CD4-positive, CD25-positive, alpha-beta regulatory T cell (primary cell): Measurements from ENCODE around the gene PDIK1L. TPM values are rescaled to one million over a fixed set of nuclear protein-coding genes. Genes with fewer than 3 reads are reported as not detected.

ENCODE experiments used
- ATAC-seq, 2 donors: fragments of 150-1000 bp; cut with Tn5 transposase; one replicate each; pipeline ENCODE4 v1.10.0; 2021; ENCODE audit warnings: low read depth in 2 of 2, moderate number of reproducible peaks in 2 of 2, moderate library complexity in 1 of 2
- DNase-seq, 3 donors: peaks; one replicate each; pipeline versions ENCODE4 v3.0.0 to v3.0.0-alpha.2; 2012 to 2022; ENCODE audit warnings: mixed read lengths in 1 of 3
- H3K27ac ChIP-seq: one replicate; pipeline ENCODE4 v1.7.0; 2013; ENCODE audit warnings: mild to moderate bottlenecking, low read length; ENCODE audit not compliant: insufficient read depth, poor library complexity, severe bottlenecking
- H3K27me3 ChIP-seq: one replicate; pipeline ENCODE4 v1.7.0; 2013; ENCODE audit warnings: low read length; ENCODE audit not compliant: control insufficient read depth, insufficient read depth
- H3K36me3 ChIP-seq: one replicate; pipeline ENCODE4 v1.7.0; 2013; ENCODE audit warnings: mild to moderate bottlenecking, low read length, moderate library complexity; ENCODE audit not compliant: control insufficient read depth, insufficient read depth
- H3K4me1 ChIP-seq: 2 replicates; pipeline ENCODE4 v1.7.0; 2013; ENCODE audit warnings: mild to moderate bottlenecking, low read length; ENCODE audit not compliant: insufficient read depth, control insufficient read depth, poor library complexity, severe bottlenecking
- H3K4me3 ChIP-seq: one replicate; pipeline ENCODE4 v1.7.0; 2013; ENCODE audit warnings: low read depth, mild to moderate bottlenecking, low read length, moderate library complexity
- H3K9me3 ChIP-seq, 2 experiments: 1 replicate in 1 of 2; 2 replicates in 1 of 2; pipeline ENCODE4 v1.7.0; 2013; ENCODE audit warnings: low read length in 2 of 2, mild to moderate bottlenecking in 1 of 2, moderate library complexity in 1 of 2; ENCODE audit not compliant: control insufficient read depth in 2 of 2
- H3K27ac Mint-ChIP-seq, 3 donors: one replicate each; pipeline ENCODE4 v1.8.0; 2020 to 2022; ENCODE audit warnings: mild to moderate bottlenecking in 3 of 3, mixed read lengths in 3 of 3, moderate library complexity in 2 of 3
- H3K27me3 Mint-ChIP-seq: one replicate; pipeline ENCODE4 v1.8.0; 2022; ENCODE audit warnings: mild to moderate bottlenecking, mixed read lengths
- H3K36me3 Mint-ChIP-seq: one replicate; pipeline ENCODE4 v1.8.0; 2020; ENCODE audit warnings: mixed read lengths
- H3K4me1 Mint-ChIP-seq, 4 donors: one replicate each; pipeline ENCODE4 v1.8.0; 2020 to 2022; ENCODE audit warnings: mixed read lengths in 4 of 4, mild to moderate bottlenecking in 1 of 4
- H3K4me3 Mint-ChIP-seq, 4 donors: one replicate each; pipeline ENCODE4 v1.8.0; 2020 to 2022; ENCODE audit warnings: mild to moderate bottlenecking in 4 of 4, mixed read lengths in 4 of 4, moderate library complexity in 3 of 4
- H3K9me3 Mint-ChIP-seq, 7 donors: one replicate each; pipeline ENCODE4 v1.8.0; 2020 to 2022; ENCODE audit warnings: mixed read lengths in 7 of 7, mild to moderate bottlenecking in 3 of 7, moderate library complexity in 2 of 7
- polyA plus RNA-seq, 4 donors: library from polyadenylated mRNA; unstranded; fragments of 300-500 nt; fragmentation: Illumina TruSeq; gene quantifications; one replicate each; pipeline ENCODE4 v1.2.3, GENCODE V29; 2021
- total RNA-seq: library from RNA; stranded (reverse); gene quantifications from one replicate; pipeline ENCODE4 v1.2.3, GENCODE V29; 2022

PDIK1L gene
- total and polyA plus RNA-seq, 5 donors from 2014 or later = 5.1 to 11.1 (median 7.0) TPM

DNA sequence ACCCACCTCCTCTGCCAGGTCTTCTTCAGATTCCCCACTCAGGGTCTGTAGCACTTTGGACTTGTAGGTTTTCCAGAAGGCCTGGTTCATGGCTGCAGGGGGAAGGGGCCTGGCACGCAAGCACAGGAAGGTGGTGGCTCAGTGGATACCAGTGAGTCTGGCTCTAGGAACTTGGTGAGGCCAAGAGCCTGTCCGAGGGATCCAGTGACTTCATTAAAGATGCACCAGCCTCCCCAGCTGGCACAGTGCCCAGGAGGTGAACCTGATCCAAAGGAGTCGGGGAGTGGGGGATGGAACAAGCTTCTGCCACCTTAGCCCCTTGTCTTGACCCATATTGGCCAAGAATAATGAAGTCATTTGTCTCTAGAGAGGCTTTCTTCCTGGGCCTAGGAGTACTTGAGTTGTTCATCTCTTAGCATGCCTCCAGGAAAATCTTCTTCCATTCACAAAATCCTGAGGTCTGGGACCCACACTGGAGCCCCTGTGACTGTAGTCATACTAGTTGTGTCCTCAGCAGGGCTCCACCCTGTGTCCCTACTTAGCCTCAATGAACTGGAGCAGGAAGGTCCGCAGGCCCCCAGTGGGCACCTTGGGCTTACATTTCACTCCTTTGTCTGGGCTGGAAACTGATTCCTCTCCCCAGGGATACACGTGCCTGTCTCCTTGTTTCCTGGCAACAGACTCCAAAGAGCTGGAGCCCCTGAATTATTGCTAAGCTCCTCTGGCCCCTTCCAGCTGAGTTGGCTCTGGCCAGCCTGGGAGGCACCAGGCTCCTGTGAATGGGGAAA lies 57.0 kb downstream of the PDIK1L start, which contains the start of gene C1orf232:
C1orf232 (minus strand) TSS at position 554 of the 788 bp plus-strand sequence; CDS start at position 90, 464 bp downstream.
- Mint-ChIP-seq H3K27me3 (peaks cover 3% of the 10 kb centered on the region), H3K4me1 (peaks cover 0 to 35% (median 9%) of the 10 kb centered on the region in 4 donors), H3K27ac (peak within 1 kb of the TSS; percentile 87 to 93 (median 89)), H3K9me3 (no peaks in the 10 kb centered on the region), H3K36me3 (no peaks in the 10 kb centered on the region), H3K4me3 (peak within 1 kb of the TSS; percentile 88 to 91 (median 89))
- ATAC-seq (no peak), DNase-seq (no peak)
- Histone ChIP-seq H3K4me3 (peak within 1 kb of the TSS; percentile 26), H3K9me3 (no peaks in the 10 kb centered on the region), H3K27me3 (peaks cover under 1% of the 10 kb centered on the region), H3K27ac (peak within 1 kb of the TSS; percentile 75), H3K4me1 (peaks cover 30% of the 10 kb centered on the region), H3K36me3 (no peaks in the 10 kb centered on the region)

DNA sequence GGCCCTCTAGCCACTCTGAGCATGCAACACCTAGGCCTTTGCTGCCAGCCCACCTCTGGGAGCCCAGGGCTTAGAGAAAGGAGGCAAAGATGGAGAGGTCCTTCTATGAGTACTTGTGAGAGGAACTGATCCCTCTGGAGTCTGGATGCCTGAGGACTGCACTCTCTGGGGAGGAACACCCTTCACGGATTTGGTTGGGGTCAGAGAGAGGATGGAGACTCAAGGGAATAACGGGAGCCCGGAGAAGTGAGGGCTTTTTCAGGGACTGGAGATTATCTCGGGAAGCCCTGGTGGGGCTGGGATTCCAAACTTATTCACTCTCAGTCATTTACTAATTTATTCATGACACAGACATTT lies 57.6 kb downstream of the PDIK1L start:
- Histone ChIP-seq H3K27ac (no peak overlapping the region), H3K9me3 (no peaks in the 10 kb centered on the region), H3K4me3 (no peak overlapping the region), H3K36me3 (no peaks in the 10 kb centered on the region), H3K27me3 (no peaks in the 10 kb centered on the region), H3K4me1 (peaks cover 25% of the 10 kb centered on the region)
- Mint-ChIP-seq H3K27me3 (no peaks in the 10 kb centered on the region), H3K4me3 (peak overlapping the region; percentile 88 to 91 (median 89)), H3K36me3 (no peaks in the 10 kb centered on the region), H3K4me1 (peaks cover 0 to 38% (median 9%) of the 10 kb centered on the region in 4 donors), H3K27ac (peak overlapping the region; percentile 87 to 93 (median 89)), H3K9me3 (no peaks in the 10 kb centered on the region)
- DNase-seq (no peak), ATAC-seq (no peak)

DNA sequence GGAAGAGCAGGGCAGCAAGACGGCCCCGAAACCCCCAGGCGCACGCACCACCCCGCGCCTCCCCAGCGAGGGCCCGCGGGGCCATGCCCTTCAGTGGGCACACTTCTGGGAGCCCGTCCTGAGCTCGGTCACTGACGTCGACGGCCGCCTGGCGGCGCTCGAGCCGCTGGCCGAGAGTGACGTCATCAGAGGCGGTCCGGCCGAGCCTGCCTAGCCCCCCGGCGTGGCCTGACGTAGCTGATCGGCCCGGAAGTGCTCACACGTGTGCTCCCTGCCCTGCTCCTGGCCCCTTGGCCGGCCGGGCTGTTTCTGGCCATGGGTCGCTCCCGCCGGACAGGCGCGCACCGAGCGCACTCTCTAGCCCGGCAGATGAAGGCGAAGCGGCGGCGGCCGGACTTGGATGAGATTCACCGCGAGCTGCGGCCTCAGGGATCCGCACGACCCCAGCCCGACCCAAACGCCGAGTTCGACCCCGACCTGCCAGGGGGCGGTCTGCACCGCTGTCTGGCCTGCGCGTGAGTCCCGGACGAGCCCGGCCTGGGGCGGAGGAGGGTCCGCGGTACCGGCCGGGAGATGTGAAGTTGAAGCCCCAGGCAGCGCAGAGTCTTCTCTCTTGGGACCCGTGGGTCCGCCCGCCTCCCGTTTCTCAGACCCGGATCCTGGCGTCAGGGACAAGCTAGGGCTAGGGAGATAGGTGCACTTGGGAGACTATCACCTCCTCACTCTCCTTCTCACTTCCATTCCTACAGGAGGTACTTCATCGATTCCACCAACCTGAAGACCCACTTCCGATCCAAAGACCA lies 58.2 kb downstream of the PDIK1L start, which contains the start of gene ZNF593:
ZNF593 (plus strand) TSS at position 240 of the 803 bp plus-strand sequence; CDS start at position 316, 76 bp downstream.
- Mint-ChIP-seq H3K9me3 (no peaks in the 10 kb centered on the region), H3K27me3 (no peaks in the 10 kb centered on the region), H3K4me3 (peak within 1 kb of the TSS; percentile 88 to 91 (median 89)), H3K36me3 (no peaks in the 10 kb centered on the region), H3K27ac (peak within 1 kb of the TSS; percentile 87 to 93 (median 89)), H3K4me1 (peaks cover 0 to 33% (median 10%) of the 10 kb centered on the region in 4 donors)
- DNase-seq = peak; percentile 76 to 90 (median 79)
- Histone ChIP-seq H3K27me3 (no peaks in the 10 kb centered on the region), H3K36me3 (no peaks in the 10 kb centered on the region), H3K9me3 (no peaks in the 10 kb centered on the region), H3K27ac (peak within 1 kb of the TSS; percentile 75), H3K4me1 (peaks cover 21% of the 10 kb centered on the region), H3K4me3 (peak within 1 kb of the TSS; percentile 82)
- peak; percentile 87 for ATAC-seq

DNA sequence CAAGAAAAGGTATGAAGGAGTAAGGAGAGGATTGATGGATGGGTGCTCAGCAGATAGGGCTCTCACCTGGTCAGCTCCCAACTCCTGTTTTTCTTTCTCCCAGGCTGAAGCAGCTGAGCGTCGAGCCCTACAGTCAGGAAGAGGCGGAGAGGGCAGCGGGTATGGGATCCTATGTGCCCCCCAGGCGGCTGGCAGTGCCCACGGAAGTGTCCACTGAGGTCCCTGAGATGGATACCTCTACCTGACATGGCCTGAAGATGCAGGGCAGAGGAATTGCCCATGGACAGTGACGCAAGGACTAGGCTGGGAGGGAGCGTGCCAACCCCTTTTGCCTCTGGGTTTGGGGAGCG lies 58.8 kb downstream of the PDIK1L start:
- Mint-ChIP-seq H3K4me3 (peak overlapping the region; percentile 88 to 91 (median 89)), H3K27ac (peak overlapping the region in 2 of 3 donors; percentile 87 to 93), H3K36me3 (no peaks in the 10 kb centered on the region), H3K27me3 (no peaks in the 10 kb centered on the region), H3K9me3 (no peaks in the 10 kb centered on the region), H3K4me1 (peaks cover 0 to 32% (median 10%) of the 10 kb centered on the region in 4 donors)
- Histone ChIP-seq H3K27ac (peak overlapping the region; percentile 75), H3K27me3 (no peaks in the 10 kb centered on the region), H3K4me1 (peaks cover 21% of the 10 kb centered on the region), H3K4me3 (peak overlapping the region; percentile 82), H3K9me3 (no peaks in the 10 kb centered on the region), H3K36me3 (no peaks in the 10 kb centered on the region)
- no peak for DNase-seq
- ATAC-seq = no peak

DNA sequence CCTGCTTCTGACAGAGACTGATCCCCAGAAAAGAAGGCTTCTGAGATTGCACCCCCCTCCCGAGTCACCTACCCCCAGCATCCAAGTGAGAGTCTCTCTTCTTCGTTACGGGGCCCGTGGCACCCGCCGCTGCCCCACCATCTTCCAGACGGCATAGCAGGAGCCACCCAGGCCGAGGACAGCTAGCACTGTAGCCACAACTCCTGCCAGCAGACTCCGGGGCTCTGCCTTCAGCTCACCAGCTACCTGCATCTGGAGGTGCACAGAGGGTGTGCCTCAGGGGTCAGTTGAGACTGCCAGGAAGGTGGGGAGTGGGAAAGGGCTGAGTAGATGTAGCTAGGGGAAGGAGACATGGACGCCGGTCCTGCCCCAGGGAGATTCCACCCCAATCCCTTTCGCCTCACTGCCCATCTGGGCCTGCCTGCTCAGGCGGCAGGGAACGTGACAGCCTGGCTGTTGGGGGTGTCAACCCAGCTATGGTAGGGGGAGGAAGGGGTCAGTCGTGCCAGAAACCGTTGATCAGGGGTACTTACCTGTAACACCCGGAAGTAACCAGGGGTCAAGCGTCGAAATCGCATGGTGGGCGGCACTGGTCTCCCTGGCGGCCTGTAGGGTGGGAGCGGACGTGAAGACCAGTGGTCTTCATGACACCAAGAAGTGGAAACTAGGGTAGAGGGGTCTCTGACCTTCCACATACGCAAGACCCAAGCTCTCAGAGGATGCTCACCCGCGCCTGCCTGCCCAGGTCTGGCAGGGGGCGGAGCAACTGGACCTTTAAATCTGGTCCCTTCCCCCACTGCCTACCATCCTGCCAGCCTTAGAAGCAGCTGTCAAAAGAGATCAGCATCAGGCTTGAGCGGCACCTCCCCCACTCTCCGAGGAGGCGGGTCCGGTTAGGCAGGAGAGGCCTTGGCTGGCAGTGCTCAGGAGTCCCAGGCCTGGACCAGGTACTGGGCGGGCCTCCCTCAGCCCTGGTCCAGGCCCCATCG lies 59.8 kb downstream of the PDIK1L start, which contains the start of gene ZNF593OS:
ZNF593OS (minus strand) TSS at position 749 of the 989 bp plus-strand sequence; CDS start at position 578, 171 bp downstream.
- Mint-ChIP-seq H3K27me3 (no peaks in the 10 kb centered on the region), H3K4me3 (peak within 1 kb of the TSS; percentile 88 to 91 (median 89)), H3K36me3 (no peaks in the 10 kb centered on the region), H3K9me3 (no peaks in the 10 kb centered on the region), H3K27ac (peak within 1 kb of the TSS in 2 of 3 donors; percentile 87 to 93), H3K4me1 (peaks cover 0 to 29% (median 10%) of the 10 kb centered on the region in 4 donors)
- no peak for DNase-seq
- Histone ChIP-seq H3K9me3 (no peaks in the 10 kb centered on the region), H3K4me1 (peaks cover 21% of the 10 kb centered on the region), H3K27ac (no peak within 1 kb of the TSS), H3K4me3 (no peak within 1 kb of the TSS), H3K36me3 (no peaks in the 10 kb centered on the region), H3K27me3 (no peaks in the 10 kb centered on the region)
- ATAC-seq = no peak

Other genes starting within 250 kb of the PDIK1L start
- gene PAQR7, start 236.1 kb upstream of the PDIK1L start, total RNA-seq = 1.6 TPM
- under 1 TPM in 2 of 4 donors, not detected in 2; 0.24 to 0.42 TPM for gene PAQR7, start 236.1 kb upstream of the PDIK1L start, polyA plus RNA-seq
- gene STMN1, start 205.4 kb upstream of the PDIK1L start, total RNA-seq = 44.9 TPM
- 100 to 1,000 TPM; 167 to 242 (median 197) TPM for gene STMN1, start 205.4 kb upstream of the PDIK1L start, polyA plus RNA-seq
- 10.7 TPM for gene PAFAH2, start 113.8 kb upstream of the PDIK1L start, total RNA-seq
- 10 to 100 TPM; 12.4 to 26.3 (median 17.7) TPM for gene PAFAH2, start 113.8 kb upstream of the PDIK1L start, polyA plus RNA-seq
- not detected for gene EXTL1, start 90.0 kb upstream of the PDIK1L start, total RNA-seq
- under 1 TPM in 1 of 4 donors, not detected in 3; 0.22 TPM for gene EXTL1, start 90.0 kb upstream of the PDIK1L start, polyA plus RNA-seq
- gene SLC30A2, start 65.7 kb upstream of the PDIK1L start, total RNA-seq = not detected
- under 1 TPM in 1 of 4 donors, not detected in 3; 0.07 TPM for gene SLC30A2, start 65.7 kb upstream of the PDIK1L start, polyA plus RNA-seq
- gene TRIM63, start 44.2 kb upstream of the PDIK1L start, total RNA-seq = not detected
- not detected for gene TRIM63, start 44.2 kb upstream of the PDIK1L start, polyA plus RNA-seq
- gene FAM110D, start 47.3 kb downstream of the PDIK1L start, total RNA-seq = not detected
- not detected for gene FAM110D, start 47.3 kb downstream of the PDIK1L start, polyA plus RNA-seq
- not detected for gene C1orf232, start 57.1 kb downstream of the PDIK1L start, total RNA-seq
- gene C1orf232, start 57.1 kb downstream of the PDIK1L start, polyA plus RNA-seq = not detected
- gene ZNF593, start 58.1 kb downstream of the PDIK1L start, total RNA-seq = 16.8 TPM
- gene ZNF593, start 58.1 kb downstream of the PDIK1L start, polyA plus RNA-seq = 10 to 100 TPM; 40.3 to 65.6 (median 47.5) TPM
- gene ZNF593OS, start 60.0 kb downstream of the PDIK1L start, total RNA-seq = not detected
- gene ZNF593OS, start 60.0 kb downstream of the PDIK1L start, polyA plus RNA-seq = 1 to 10 TPM in 2 of 4 donors, under 1 TPM in 1, not detected in 1; 0.53 to 1.3 (median 1.1) TPM
- 7.0 TPM for gene CNKSR1, start 65.7 kb downstream of the PDIK1L start, total RNA-seq
- 1 to 10 TPM in 3 of 4 donors, under 1 TPM in 1; 0.53 to 2.9 (median 2.1) TPM for gene CNKSR1, start 65.7 kb downstream of the PDIK1L start, polyA plus RNA-seq
- not detected for gene CATSPER4, start 78.8 kb downstream of the PDIK1L start, total RNA-seq
- gene CATSPER4, start 78.8 kb downstream of the PDIK1L start, polyA plus RNA-seq = not detected
- gene CEP85, start 122.4 kb downstream of the PDIK1L start, total RNA-seq = 18.0 TPM
- 1 to 10 TPM; 6.5 to 9.8 (median 7.7) TPM for gene CEP85, start 122.4 kb downstream of the PDIK1L start, polyA plus RNA-seq
- 404 TPM for gene SH3BGRL3, start 168.3 kb downstream of the PDIK1L start, total RNA-seq
- 1,000 to 10,000 TPM; 1,085 to 1,853 (median 1,299) TPM for gene SH3BGRL3, start 168.3 kb downstream of the PDIK1L start, polyA plus RNA-seq
- gene UBXN11, start 194.8 kb downstream of the PDIK1L start, total RNA-seq = 30.8 TPM
- gene UBXN11, start 194.8 kb downstream of the PDIK1L start, polyA plus RNA-seq = 10 to 100 TPM in 3 of 4 donors, 1 to 10 TPM in 1; 8.1 to 15.2 (median 11.0) TPM
- gene CD52, start 206.1 kb downstream of the PDIK1L start, total RNA-seq = 1,528 TPM
- over 10,000 TPM in 2 of 4 donors, 1,000 to 10,000 TPM in 2; 9,467 to 12,173 (median 10,919) TPM for gene CD52, start 206.1 kb downstream of the PDIK1L start, polyA plus RNA-seq
- gene CRYBG2, start 242.3 kb downstream of the PDIK1L start, total RNA-seq = 2.3 TPM
- 1 to 10 TPM in 3 of 4 donors, not detected in 1; 1.0 to 2.0 (median 1.3) TPM for gene CRYBG2, start 242.3 kb downstream of the PDIK1L start, polyA plus RNA-seq